Left lung (tissue), 10 donors: ENCODE results near the gene DDC. TPM values are rescaled to one million over a fixed set of nuclear protein-coding genes. Genes with fewer than 3 reads are reported as not detected.

ENCODE experiments used
- ATAC-seq: fragments of 200-7000 bp; cut with Tn5 transposase; one replicate; pipeline ENCODE4 v1.9.1; 2020; ENCODE audit warnings: moderate library complexity
- DNase-seq, 4 donors: peaks; one replicate each; pipeline ENCODE4 v3.0.0-alpha.2; 2013 to 2020
- H3K27ac ChIP-seq, 2 donors: fragments of 200-600 bp; sonication (generic) in 1 of 2; one replicate each; pipeline versions ENCODE4 v1.5.0 to v1.8.0; 2020 to 2021
- H3K27me3 ChIP-seq, 2 donors: fragments of 200-600 bp; sonication (generic) in 1 of 2; one replicate each; pipeline versions ENCODE4 v1.5.0 to v1.8.0; 2020 to 2021
- H3K36me3 ChIP-seq, 2 donors: fragments of 200-600 bp; sonication (generic) in 1 of 2; one replicate each; pipeline versions ENCODE4 v1.5.0 to v1.8.0; 2020 to 2021
- H3K4me1 ChIP-seq, 2 donors: fragments of 200-600 bp; one replicate each; pipeline ENCODE4 v1.8.0; 2021
- H3K4me3 ChIP-seq, 2 donors: fragments of 200-600 bp; sonication (generic) in 1 of 2; one replicate each; pipeline versions ENCODE4 v1.5.0 to v1.8.0; 2020 to 2021; ENCODE audit warnings: mild to moderate bottlenecking in 1 of 2
- H3K9me3 ChIP-seq, 2 donors: fragments of 200-600 bp; sonication (generic) in 1 of 2; one replicate each; pipeline versions ENCODE4 v1.5.0 to v1.8.0; 2020 to 2021
- CTCF ChIP-seq, 2 donors: fragments of 200-600 bp; sonication (generic) in 1 of 2; IDR thresholded peaks; one replicate each; pipeline versions ENCODE4 v1.5.0 to v1.8.0; 2021; ENCODE audit warnings: antibody characterized with exemption in 2 of 2
- intact Hi-C, 2 donors: fragments of 100-400 bp; cut with DNase I; formaldehyde crosslinking; loops; one replicate each; pipeline versions ENCODE4 v1.11.2 to v1.14.2; 2022
- polyA plus RNA-seq, 6 donors: library from polyadenylated mRNA; unstranded; fragments of 120-200 nt; gene quantifications; one replicate each; pipeline ENCODE4 v1.2.1, GENCODE V29; 2013; ENCODE audit not compliant: insufficient read length in 6 of 6
- total RNA-seq, 2 donors: library from RNA; stranded (reverse); fragmentation: NEBNext Ultra II Directional; extraction: Animal tissue kit (Norgen Biotek cat#: 25700); gene quantifications; one replicate each; pipeline ENCODE4 v1.2.1, GENCODE V29; 2021
- donor health status: DM: no; HTN: yes; CAD: no.
- donor health status: DM: no; HTN: no; CAD: no.

DDC gene
- total and polyA plus RNA-seq, 8 donors = 0.90 to 17.6 (median 9.2) TPM

GRCh38 chr7:50491943-50492342, 73.3 kb downstream of the DDC start:
- Histone ChIP-seq H3K9me3 (no peaks in the 10 kb centered on the region), H3K27me3 (no peaks in the 10 kb centered on the region), H3K27ac (no peak overlapping the region), H3K36me3 (no peaks in the 10 kb centered on the region), H3K4me1 (no peaks in the 10 kb centered on the region), H3K4me3 (no peak overlapping the region)
- DNase-seq (no peak), ATAC-seq (no peak)
- no peak for TF ChIP-seq CTCF (IDR thresholded peaks at IDR 0.05)
- intact Hi-C loops = no loop called here

GRCh38 chr7:50491209-50491608, 74.0 kb downstream of the DDC start:
- DNase-seq (no peak), ATAC-seq (no peak)
- Histone ChIP-seq H3K4me3 (no peak overlapping the region), H3K4me1 (no peaks in the 10 kb centered on the region), H3K27me3 (no peaks in the 10 kb centered on the region), H3K36me3 (no peaks in the 10 kb centered on the region), H3K27ac (no peak overlapping the region), H3K9me3 (no peaks in the 10 kb centered on the region)
- intact Hi-C loops = no loop called here
- TF ChIP-seq CTCF (IDR thresholded peaks at IDR 0.05) = no peak

GRCh38 chr7:50488379-50488778, 76.8 kb downstream of the DDC start:
- H3K27me3 ChIP-seq = no peaks in the 10 kb centered on the region
- H3K4me3 ChIP-seq = no peak overlapping the region
- TF ChIP-seq CTCF (IDR thresholded peaks at IDR 0.05) = no peak
- intact Hi-C loops = no loop called here
- H3K36me3 ChIP-seq = no peaks in the 10 kb centered on the region
- DNase-seq (no peak), ATAC-seq (no peak)
- H3K9me3 ChIP-seq = no peaks in the 10 kb centered on the region
- no peak overlapping the region for H3K27ac ChIP-seq
- no peaks in the 10 kb centered on the region for H3K4me1 ChIP-seq

GRCh38 chr7:50486512-50486911, 78.7 kb downstream of the DDC start:
- intact Hi-C loops = no loop called here
- H3K4me1 ChIP-seq = no peaks in the 10 kb centered on the region
- no peak for TF ChIP-seq CTCF (IDR thresholded peaks at IDR 0.05)
- H3K36me3 ChIP-seq = no peaks in the 10 kb centered on the region
- no peak overlapping the region for H3K27ac ChIP-seq
- DNase-seq (no peak), ATAC-seq (no peak)
- H3K4me3 ChIP-seq = no peak overlapping the region
- no peaks in the 10 kb centered on the region for H3K9me3 ChIP-seq
- H3K27me3 ChIP-seq = no peaks in the 10 kb centered on the region

GRCh38 chr7:50481867-50482266, 83.3 kb downstream of the DDC start:
- no peaks in the 10 kb centered on the region for H3K4me1 ChIP-seq
- TF ChIP-seq CTCF (IDR thresholded peaks at IDR 0.05) = no peak
- H3K36me3 ChIP-seq = no peaks in the 10 kb centered on the region
- H3K4me3 ChIP-seq = no peak overlapping the region
- no peaks in the 10 kb centered on the region for H3K27me3 ChIP-seq
- no peaks in the 10 kb centered on the region for H3K9me3 ChIP-seq
- DNase-seq (no peak), ATAC-seq (no peak)
- no peak overlapping the region for H3K27ac ChIP-seq
- intact Hi-C loops = no loop called here
